ENCODE measurements around the gene GJA4. TPM values are rescaled to one million over a fixed set of nuclear protein-coding genes. Genes with fewer than 3 reads are reported as not detected.
"Not testable (repeated sequence)": the region's sequence is repeated elsewhere in the genome, so short reads cannot be mapped to it uniquely, and the experiment has no call there.

The GJA4 gene
- total RNA-seq, 1 experiment from 2014 or later, result not detected

DNA sequence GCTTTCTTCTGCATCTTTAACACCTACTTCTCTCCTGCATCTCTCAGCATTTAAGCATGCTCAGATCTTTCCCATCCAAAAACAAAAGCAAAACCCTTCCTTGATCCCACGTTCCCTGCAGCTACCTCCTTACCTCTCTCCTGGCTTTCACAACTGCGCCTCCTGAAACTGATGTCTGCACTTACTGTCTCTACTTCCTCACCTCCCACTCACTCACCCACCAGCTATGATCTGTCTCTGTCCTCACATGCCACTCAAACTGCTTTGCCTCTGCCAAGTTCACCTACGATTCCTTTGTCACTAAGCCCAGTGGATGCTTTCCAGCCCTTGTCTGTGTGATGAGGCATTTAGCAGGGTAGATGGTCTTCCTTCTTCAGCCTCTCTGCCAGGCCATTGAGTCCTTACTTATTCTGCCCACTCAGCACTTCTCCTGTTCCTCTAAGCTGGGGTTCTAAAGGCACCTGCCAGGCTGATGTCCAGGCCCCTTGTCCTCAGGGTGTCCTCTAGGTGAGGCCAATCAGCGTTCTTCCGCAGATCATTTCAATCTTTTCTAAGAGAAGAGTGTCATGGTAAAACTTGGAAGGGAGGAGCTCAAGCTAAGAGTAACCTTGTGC lies 21.8 kb upstream of the GJA4 start:
- DNase-seq (ENCODE audit: low spot score), result no peak

- no peak for DNase-seq (ENCODE audit: low spot score)
Observed at GRCh38 chr1:34771573-34772371, 21.0 kb upstream of the GJA4 start.

DNA sequence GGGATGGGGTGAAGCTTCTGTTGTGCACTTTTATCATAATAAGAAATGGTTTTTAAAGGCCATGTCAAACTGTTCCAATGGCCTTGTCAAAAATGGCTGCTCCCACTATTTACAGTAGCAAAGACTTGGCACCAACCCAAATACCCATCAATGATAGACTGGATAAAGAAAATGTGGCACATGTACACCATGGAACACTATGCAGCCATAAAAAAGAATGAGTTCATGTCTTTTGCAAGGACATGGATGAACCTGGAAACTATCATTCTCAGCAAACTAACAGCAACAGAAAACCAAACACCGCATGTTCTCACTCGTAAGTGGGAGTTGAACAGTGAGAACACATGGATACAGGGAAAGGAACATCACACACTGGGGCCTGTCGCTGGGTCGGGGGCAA lies 19.7 kb upstream of the GJA4 start:
- not testable (repeated sequence) for DNase-seq (ENCODE audit: low spot score)

DNA sequence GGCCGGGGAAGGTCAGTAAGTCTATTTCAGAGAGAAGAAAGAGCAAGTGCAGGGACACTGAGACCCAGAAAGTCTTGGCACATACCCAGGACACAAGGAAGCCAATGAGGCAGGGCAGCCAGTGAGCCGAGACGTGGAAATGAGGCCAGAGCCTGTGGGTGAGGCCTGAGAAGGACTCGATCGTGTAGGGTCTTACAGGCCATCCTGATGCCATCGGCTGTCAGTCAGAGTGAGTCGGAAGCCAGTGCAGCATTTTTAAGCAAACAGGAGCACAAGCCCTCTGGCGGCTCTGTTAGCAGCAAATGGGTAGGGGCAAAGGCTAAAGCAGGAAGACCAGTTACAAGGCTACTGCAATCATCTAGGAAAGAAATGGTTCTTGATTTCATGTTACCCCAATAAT lies 17.8 kb upstream of the GJA4 start:
- DNase-seq (ENCODE audit: low spot score), result no peak

- no peak for DNase-seq (ENCODE audit: low spot score)
Observed at GRCh38 chr1:34776911-34777310, 15.9 kb upstream of the GJA4 start.

- no peak for DNase-seq (ENCODE audit: low spot score)
Observed at GRCh38 chr1:34777519-34778321, 15.1 kb upstream of the GJA4 start.

GRCh38 chr1:34778381-34778780 lies 14.4 kb upstream of the GJA4 start:
- DNase-seq (ENCODE audit: low spot score), result no peak

DNA sequence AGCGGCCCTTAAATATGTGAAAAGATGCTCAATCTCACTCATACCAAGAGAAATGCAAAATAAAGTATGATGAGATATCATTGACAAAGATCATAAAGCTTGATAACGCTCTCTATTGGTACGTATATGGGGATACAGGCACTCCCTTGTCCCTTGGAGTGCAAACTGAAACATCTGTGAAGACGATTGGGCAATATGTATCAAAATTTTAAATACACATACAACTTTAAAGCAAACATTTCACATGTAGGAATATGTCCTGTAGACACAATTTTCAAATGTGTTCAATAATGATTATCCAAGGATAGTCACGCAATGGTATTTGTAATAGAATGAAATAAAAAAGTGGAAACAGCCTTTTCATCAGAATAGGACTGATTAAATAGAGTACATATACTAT lies 13.8 kb upstream of the GJA4 start:
- DNase-seq (ENCODE audit: low spot score), result no peak

- no peak for DNase-seq (ENCODE audit: low spot score)
Observed at GRCh38 chr1:34779526-34779925, 13.3 kb upstream of the GJA4 start.

DNA sequence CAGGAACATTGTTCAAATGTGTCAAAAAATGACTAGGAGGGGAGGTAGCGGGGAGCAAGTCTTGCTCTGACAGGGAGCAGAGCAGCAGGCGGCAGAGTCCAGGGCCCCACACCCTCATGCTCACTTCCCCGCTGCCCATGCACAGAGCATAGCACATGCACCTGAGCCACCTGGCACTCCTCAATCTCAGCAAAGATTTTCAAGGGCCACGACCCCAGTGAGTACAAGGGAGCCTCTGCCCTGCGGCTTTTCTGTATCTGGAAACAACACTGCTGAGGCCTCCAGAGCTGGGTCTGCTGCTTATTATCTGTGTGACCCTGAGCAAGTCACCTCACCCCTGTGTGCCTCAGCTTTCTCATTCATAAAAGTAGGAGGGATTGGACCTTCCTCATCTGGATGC lies 12.8 kb upstream of the GJA4 start:
- DNase-seq (ENCODE audit: low spot score), result no peak

DNA sequence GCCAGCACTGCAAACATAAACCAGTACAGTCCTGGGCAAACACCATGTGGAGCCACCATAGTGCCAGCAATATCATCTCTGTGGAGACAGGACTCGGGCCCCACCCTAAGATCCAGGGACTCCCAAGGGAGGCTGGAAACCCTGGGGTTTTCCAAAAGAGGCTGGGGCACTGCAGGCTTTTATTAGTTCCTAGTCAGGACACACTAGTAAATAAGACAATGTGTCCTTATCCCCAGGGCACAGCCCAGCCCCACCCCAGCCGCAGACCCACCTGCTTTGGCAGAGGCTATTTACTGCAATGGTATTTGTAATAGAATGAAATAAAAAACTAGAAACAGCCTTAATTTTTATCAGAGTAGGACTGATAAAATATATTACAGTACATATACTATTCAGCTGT lies 12.3 kb upstream of the GJA4 start:
- DNase-seq (ENCODE audit: low spot score), result no peak

GRCh38 chr1:34781071-34781843 lies 11.5 kb upstream of the GJA4 start, which contains the start of gene GJB3:
Gene GJB3, plus strand, starts transcription at chr1:34781214. Its CDS starts 3,549 bp downstream, at chr1:34784763.
- DNase-seq (ENCODE audit: low spot score), result no peak

DNA sequence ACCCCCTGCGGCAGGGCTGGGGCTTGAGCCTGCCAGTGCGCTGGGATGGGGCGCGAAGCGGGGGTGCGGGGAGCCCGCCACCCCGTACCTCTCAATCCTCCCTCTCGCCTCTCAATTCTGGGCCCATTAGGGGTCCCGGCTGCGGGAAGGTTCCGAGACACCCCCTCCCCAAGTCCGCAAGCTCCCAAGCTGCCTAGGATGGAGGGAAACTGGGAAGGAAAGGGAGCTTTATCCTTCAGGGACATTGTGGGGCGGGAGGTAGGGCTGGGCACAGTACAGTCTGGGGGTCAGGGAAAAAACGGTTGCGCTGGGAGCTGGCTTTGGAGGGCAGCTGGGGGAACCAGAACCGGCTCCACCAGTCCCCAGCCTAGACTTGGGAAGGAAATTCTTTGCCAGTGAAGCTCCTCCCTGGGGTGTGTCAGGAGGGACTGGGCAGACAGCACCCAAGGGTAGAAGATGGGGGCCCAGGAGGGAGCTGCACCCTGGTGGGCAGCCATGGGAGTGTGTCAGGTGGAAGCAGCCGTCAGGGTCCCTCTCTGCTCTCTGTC lies 10.9 kb upstream of the GJA4 start:
- no peak for DNase-seq (ENCODE audit: low spot score)

DNA sequence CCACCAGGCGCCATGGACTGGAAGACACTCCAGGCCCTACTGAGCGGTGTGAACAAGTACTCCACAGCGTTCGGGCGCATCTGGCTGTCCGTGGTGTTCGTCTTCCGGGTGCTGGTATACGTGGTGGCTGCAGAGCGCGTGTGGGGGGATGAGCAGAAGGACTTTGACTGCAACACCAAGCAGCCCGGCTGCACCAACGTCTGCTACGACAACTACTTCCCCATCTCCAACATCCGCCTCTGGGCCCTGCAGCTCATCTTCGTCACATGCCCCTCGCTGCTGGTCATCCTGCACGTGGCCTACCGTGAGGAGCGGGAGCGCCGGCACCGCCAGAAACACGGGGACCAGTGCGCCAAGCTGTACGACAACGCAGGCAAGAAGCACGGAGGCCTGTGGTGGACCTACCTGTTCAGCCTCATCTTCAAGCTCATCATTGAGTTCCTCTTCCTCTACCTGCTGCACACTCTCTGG lies 8.0 kb upstream of the GJA4 start:
- no peak for DNase-seq (ENCODE audit: low spot score)

GRCh38 chr1:34785231-34785874 lies 7.4 kb upstream of the GJA4 start:
- no peak for DNase-seq (ENCODE audit: low spot score)

GRCh38 chr1:34785875-34786470 lies 6.8 kb upstream of the GJA4 start:
- DNase-seq (ENCODE audit: low spot score), result no peak

DNA sequence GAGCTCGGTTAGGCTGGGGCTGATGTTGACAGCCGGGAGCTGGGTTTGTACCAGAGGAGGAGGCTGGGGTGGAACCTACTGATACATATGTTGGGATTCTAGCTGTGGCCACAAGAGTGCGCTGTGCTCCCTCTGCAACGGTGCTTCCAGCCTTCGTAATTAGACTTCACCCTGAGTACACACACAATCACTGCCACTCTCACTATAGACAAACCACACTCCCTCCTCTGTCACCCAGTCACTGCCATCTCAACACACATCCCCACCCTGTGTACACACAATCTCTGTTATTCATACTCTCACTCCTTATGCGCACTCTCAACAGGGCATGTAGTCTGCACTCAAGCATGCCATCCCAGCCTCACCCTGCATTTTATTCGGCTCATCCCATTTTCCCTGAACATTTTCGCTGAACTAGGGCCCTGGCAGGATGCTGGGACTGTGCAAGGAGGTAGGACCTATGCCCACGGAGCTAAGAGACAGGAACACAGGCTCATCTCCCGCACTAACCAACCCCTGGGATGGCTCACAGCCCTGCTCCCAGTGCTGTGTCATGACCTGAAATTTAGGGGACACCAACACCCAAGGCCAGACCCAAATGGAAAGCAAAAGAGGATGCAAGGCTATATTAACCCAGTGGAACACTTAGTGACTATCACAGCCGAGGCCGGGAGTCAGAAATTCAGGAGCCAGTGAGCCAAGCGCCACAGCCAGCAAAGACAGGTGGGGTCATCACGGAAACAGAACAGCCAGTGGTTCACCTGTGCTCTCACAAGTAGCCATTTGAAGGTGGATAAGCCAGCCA lies 6.1 kb upstream of the GJA4 start:
- peak; percentile 67 for DNase-seq (ENCODE audit: low spot score)

DNA sequence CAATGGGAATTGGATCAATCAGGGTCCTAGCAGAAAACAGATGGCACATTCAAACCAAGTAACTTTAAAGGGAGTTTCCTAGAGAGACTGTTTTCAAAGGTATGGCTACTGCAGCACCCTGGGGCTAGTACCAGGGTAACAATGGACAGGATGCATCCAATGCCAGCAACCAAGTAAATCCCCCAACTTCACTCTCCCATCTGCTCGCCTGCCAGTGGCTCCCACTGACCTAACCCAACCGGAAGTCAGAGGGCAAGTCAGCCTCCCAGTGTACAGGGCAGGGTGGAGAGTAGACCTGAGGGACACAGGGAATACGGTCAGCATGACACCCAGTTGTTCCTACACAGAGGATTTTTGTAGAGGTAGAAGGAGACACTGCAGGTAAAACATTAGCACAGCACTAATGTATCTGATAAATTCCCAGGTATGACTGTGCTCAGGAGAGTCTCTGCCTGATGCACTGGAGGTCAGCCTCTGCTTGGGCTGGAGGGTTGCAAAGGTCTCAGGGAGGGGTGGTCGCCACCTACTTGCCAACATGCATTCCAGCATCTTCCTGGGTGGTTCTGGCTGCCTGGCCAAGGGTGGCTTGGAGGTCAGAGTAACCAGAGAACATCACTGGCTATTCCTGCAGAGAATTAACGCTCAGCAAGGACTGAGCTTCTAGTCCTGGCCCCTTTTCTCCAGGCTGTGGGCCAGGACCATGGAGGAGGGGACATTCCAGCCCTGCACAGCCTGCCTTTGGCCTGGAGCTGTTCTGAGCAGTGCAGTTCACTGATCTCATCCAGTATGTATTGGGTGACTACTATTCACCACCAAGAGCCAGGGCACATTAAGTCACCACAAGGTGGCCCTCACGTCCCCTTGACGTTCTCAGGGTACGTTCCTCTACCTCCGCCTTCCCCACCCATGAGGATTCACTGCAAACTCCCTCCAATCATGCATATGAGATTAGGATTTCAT lies 5.1 kb upstream of the GJA4 start:
- DNase-seq (ENCODE audit: low spot score), result no peak

All from H4 (cell line).